ENCODE data around the gene GSTA4.

GRCh38 chr6:52969359-52969758 lies 25.7 kb downstream of the GSTA4 start:
- TF ChIP-seq, protein P1, sequence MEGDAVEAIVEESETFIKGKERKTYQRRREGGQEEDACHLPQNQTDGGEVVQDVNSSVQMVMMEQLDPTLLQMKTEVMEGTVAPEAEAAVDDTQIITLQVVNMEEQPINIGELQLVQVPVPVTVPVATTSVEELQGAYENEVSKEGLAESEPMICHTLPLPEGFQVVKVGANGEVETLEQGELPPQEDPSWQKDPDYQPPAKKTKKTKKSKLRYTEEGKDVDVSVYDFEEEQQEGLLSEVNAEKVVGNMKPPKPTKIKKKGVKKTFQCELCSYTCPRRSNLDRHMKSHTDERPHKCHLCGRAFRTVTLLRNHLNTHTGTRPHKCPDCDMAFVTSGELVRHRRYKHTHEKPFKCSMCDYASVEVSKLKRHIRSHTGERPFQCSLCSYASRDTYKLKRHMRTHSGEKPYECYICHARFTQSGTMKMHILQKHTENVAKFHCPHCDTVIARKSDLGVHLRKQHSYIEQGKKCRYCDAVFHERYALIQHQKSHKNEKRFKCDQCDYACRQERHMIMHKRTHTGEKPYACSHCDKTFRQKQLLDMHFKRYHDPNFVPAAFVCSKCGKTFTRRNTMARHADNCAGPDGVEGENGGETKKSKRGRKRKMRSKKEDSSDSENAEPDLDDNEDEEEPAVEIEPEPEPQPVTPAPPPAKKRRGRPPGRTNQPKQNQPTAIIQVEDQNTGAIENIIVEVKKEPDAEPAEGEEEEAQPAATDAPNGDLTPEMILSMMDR (conservative IDR thresholded peaks at IDR 0.05; ENCODE audit: low read depth in 2 of 2): no peak
- TF ChIP-seq EZH2 (IDR thresholded peaks at IDR 0.05; ENCODE audit: low read depth, unreplicated experiment) (no peak), CREB1 (CRISPR knock-in tag; IDR thresholded peaks at IDR 0.05; ENCODE audit: low read depth) (no peak), ZNF331 (CRISPR knock-in tag; IDR thresholded peaks at IDR 0.05; ENCODE audit: low read depth) (no peak), EZH2phosphoT487 (IDR thresholded peaks at IDR 0.05; ENCODE audit: unreplicated experiment) (no peak), POLR2AphosphoS5 (IDR thresholded peaks at IDR 0.05; ENCODE audit: low read depth) (no peak), JUNB (IDR thresholded peaks at IDR 0.05; ENCODE audit: unreplicated experiment) (no peak)
- TF ChIP-seq, protein P2, sequence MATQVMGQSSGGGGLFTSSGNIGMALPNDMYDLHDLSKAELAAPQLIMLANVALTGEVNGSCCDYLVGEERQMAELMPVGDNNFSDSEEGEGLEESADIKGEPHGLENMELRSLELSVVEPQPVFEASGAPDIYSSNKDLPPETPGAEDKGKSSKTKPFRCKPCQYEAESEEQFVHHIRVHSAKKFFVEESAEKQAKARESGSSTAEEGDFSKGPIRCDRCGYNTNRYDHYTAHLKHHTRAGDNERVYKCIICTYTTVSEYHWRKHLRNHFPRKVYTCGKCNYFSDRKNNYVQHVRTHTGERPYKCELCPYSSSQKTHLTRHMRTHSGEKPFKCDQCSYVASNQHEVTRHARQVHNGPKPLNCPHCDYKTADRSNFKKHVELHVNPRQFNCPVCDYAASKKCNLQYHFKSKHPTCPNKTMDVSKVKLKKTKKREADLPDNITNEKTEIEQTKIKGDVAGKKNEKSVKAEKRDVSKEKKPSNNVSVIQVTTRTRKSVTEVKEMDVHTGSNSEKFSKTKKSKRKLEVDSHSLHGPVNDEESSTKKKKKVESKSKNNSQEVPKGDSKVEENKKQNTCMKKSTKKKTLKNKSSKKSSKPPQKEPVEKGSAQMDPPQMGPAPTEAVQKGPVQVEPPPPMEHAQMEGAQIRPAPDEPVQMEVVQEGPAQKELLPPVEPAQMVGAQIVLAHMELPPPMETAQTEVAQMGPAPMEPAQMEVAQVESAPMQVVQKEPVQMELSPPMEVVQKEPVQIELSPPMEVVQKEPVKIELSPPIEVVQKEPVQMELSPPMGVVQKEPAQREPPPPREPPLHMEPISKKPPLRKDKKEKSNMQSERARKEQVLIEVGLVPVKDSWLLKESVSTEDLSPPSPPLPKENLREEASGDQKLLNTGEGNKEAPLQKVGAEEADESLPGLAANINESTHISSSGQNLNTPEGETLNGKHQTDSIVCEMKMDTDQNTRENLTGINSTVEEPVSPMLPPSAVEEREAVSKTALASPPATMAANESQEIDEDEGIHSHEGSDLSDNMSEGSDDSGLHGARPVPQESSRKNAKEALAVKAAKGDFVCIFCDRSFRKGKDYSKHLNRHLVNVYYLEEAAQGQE (IDR thresholded peaks at IDR 0.05; ENCODE audit: unreplicated experiment): no peak
